ENCODE data around the gene CRACR2B. TPM values are rescaled to one million over a fixed set of nuclear protein-coding genes. Genes with fewer than 3 reads are reported as not detected.

The CRACR2B gene
- total RNA-seq, 4 donors from 2014 or later = 7.1 to 19.7 (median 16.8) TPM

GRCh38 chr11:843086-843734 is 15.5 kb downstream of the CRACR2B start:
- Histone ChIP-seq H3K4me1 (peaks cover 0 to 81% (median 53%) of the 10 kb centered on the region in 4 donors), H3K36me3 (peaks cover 0 to 41% (median 7%) of the 10 kb centered on the region in 3 donors), H3K27ac (peak overlapping the region; percentile 92 to 98 (median 94)), H3K27me3 (peaks cover 0 to 4% of the 10 kb centered on the region in 2 donors), H3K9me3 (no peaks in the 10 kb centered on the region), H3K4me3 (peak overlapping the region; percentile 69 to 95 (median 79))
- no peak for DNase-seq (ENCODE audit: low spot score in 2 of 2)
- no peak for TF ChIP-seq POLR2A (IDR thresholded peaks at IDR 0.05)
- 1 to 5% methylated on average over 7 to 53 of the region's 53 CpGs for WGBS, 2 donors

- WGBS, 2 donors = 2% methylated on average over 13 to 18 of the region's 25 CpGs
- Histone ChIP-seq H3K36me3 (peaks cover 0 to 33% (median 7%) of the 10 kb centered on the region in 3 donors), H3K27ac (peak overlapping the region; percentile 92 to 98 (median 94)), H3K4me1 (peaks cover 0 to 81% (median 60%) of the 10 kb centered on the region in 4 donors), H3K4me3 (peak overlapping the region; percentile 69 to 95 (median 79)), H3K27me3 (peaks cover 0 to 13% of the 10 kb centered on the region in 2 donors), H3K9me3 (no peaks in the 10 kb centered on the region)
- peak; percentile 92 to 97 for DNase-seq (ENCODE audit: low spot score in 2 of 2)
- TF ChIP-seq, protein P1, sequence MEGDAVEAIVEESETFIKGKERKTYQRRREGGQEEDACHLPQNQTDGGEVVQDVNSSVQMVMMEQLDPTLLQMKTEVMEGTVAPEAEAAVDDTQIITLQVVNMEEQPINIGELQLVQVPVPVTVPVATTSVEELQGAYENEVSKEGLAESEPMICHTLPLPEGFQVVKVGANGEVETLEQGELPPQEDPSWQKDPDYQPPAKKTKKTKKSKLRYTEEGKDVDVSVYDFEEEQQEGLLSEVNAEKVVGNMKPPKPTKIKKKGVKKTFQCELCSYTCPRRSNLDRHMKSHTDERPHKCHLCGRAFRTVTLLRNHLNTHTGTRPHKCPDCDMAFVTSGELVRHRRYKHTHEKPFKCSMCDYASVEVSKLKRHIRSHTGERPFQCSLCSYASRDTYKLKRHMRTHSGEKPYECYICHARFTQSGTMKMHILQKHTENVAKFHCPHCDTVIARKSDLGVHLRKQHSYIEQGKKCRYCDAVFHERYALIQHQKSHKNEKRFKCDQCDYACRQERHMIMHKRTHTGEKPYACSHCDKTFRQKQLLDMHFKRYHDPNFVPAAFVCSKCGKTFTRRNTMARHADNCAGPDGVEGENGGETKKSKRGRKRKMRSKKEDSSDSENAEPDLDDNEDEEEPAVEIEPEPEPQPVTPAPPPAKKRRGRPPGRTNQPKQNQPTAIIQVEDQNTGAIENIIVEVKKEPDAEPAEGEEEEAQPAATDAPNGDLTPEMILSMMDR (IDR thresholded peaks at IDR 0.05) = peak in 1 of 5 experiments; percentile 12
- TF ChIP-seq POLR2A (IDR thresholded peaks at IDR 0.05) = peak; percentile 26 to 70
- peak; percentile 65 to 98 for TF ChIP-seq EP300 (IDR thresholded peaks at IDR 0.05)
Measured at GRCh38 chr11:843818-844692, 16.3 kb downstream of the CRACR2B start.

- Histone ChIP-seq H3K36me3 (peaks cover 0 to 24% (median 3%) of the 10 kb centered on the region in 3 donors), H3K27me3 (peaks cover 0 to 15% of the 10 kb centered on the region in 2 donors), H3K9me3 (no peaks in the 10 kb centered on the region), H3K4me3 (peak overlapping the region; percentile 69 to 95 (median 79)), H3K4me1 (peaks cover 0 to 80% (median 62%) of the 10 kb centered on the region in 4 donors), H3K27ac (peak overlapping the region; percentile 92 to 98 (median 94))
- 21 to 26% methylated on average over 9 to 24 of the region's 31 CpGs for WGBS, 2 donors
- TF ChIP-seq EP300 (IDR thresholded peaks at IDR 0.05) (peak; percentile 79 to 90), POLR2A (IDR thresholded peaks at IDR 0.05) (peak in 1 of 2 donors; percentile 19)
- TF ChIP-seq, protein P1 (IDR thresholded peaks at IDR 0.05) = peak in 1 of 5 experiments; percentile 13
- peak; percentile 92 to 97 for DNase-seq (ENCODE audit: low spot score in 2 of 2)
Measured at GRCh38 chr11:844693-845644, 17.2 kb downstream of the CRACR2B start.

- Histone ChIP-seq H3K4me3 (peak overlapping the region in 1 of 4 donors; percentile 89), H3K27ac (peak overlapping the region; percentile 92 to 98 (median 94))
- 29 to 63% methylated on average over 2 to 6 of the region's 8 CpGs for WGBS, 2 donors
Measured at GRCh38 chr11:845872-846495, 18.3 kb downstream of the CRACR2B start.

More at GRCh38 chr11:845872-846495, 18.3 kb downstream of the CRACR2B start:
- TF ChIP-seq POLR2A (IDR thresholded peaks at IDR 0.05) (no peak), EP300 (IDR thresholded peaks at IDR 0.05) (no peak)
- TF ChIP-seq, protein P1 (IDR thresholded peaks at IDR 0.05) = no peak
- no peak for DNase-seq (ENCODE audit: low spot score in 2 of 2)
- Histone ChIP-seq H3K36me3 (peaks cover 0 to 14% (median 0%) of the 10 kb centered on the region in 3 donors), H3K27me3 (peaks cover 0 to 15% of the 10 kb centered on the region in 2 donors), H3K4me1 (peaks cover 0 to 80% (median 56%) of the 10 kb centered on the region in 4 donors), H3K9me3 (no peaks in the 10 kb centered on the region)
